ENCODE measurements around the gene SVEP1.

SVEP1 gene

DNA sequence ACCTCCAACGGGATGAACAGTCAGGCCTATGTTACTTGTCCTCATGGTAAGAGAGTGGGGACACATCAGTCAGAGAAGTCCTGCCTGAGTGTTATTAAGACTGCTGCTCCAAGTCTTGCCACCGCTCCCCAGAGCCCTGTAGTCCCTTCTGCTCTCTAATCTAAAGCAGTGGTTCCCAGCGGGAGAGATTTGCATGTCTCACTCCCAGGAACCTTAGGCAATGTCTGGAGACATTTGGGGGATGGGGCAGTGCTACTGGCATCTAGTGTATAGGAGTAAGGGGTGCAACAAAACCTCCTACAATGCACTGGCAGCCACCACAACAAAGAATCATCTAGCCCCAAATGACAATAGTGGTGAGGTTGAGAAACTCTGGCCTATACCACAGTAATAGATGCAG lies 2.6 kb upstream of the SVEP1 start:
- H3K27ac ChIP-seq (ENCODE audit: extremely low read depth, low read depth, low read length) = no peak overlapping the region
- H3K4me1 ChIP-seq (ENCODE audit: control insufficient read depth, insufficient read depth, low read length) = no peaks in the 10 kb centered on the region
- CTCF ChIA-PET = no interaction called here
- no peaks in the 10 kb centered on the region for H3K9me3 ChIP-seq (ENCODE audit: control insufficient read depth, insufficient read depth, low read depth, low read length)
- H3K36me3 ChIP-seq (ENCODE audit: control insufficient read depth in 2 of 2, insufficient read depth in 1 of 2, low read length in 2 of 2) = no peaks in the 10 kb centered on the region
- TF ChIP-seq ZNF629 (tag by site-specific recombination; IDR thresholded peaks at IDR 0.05) (no peak), ZNF37A (tag by site-specific recombination; IDR thresholded peaks at IDR 0.05) (no peak), ZNF114 (tag by site-specific recombination; IDR thresholded peaks at IDR 0.05) (no peak), ZNF175 (tag by site-specific recombination; IDR thresholded peaks at IDR 0.05) (no peak), ZNF76 (tag by site-specific recombination; IDR thresholded peaks at IDR 0.05; ENCODE audit: borderline replicate concordance, low read depth) (no peak), ZBTB8A (tag by site-specific recombination; IDR thresholded peaks at IDR 0.05) (no peak), ZNF146 (tag by site-specific recombination; IDR thresholded peaks at IDR 0.05) (no peak), ZBTB1 (tag by site-specific recombination; IDR thresholded peaks at IDR 0.05) (no peak), ZNF585B (tag by site-specific recombination; IDR thresholded peaks at IDR 0.05) (no peak)
- TF ChIP-seq, protein P1, sequence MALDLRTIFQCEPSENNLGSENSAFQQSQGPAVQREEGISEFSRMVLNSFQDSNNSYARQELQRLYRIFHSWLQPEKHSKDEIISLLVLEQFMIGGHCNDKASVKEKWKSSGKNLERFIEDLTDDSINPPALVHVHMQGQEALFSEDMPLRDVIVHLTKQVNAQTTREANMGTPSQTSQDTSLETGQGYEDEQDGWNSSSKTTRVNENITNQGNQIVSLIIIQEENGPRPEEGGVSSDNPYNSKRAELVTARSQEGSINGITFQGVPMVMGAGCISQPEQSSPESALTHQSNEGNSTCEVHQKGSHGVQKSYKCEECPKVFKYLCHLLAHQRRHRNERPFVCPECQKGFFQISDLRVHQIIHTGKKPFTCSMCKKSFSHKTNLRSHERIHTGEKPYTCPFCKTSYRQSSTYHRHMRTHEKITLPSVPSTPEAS (tag by site-specific recombination; IDR thresholded peaks at IDR 0.05) = no peak
- TF ChIP-seq, protein P2, sequence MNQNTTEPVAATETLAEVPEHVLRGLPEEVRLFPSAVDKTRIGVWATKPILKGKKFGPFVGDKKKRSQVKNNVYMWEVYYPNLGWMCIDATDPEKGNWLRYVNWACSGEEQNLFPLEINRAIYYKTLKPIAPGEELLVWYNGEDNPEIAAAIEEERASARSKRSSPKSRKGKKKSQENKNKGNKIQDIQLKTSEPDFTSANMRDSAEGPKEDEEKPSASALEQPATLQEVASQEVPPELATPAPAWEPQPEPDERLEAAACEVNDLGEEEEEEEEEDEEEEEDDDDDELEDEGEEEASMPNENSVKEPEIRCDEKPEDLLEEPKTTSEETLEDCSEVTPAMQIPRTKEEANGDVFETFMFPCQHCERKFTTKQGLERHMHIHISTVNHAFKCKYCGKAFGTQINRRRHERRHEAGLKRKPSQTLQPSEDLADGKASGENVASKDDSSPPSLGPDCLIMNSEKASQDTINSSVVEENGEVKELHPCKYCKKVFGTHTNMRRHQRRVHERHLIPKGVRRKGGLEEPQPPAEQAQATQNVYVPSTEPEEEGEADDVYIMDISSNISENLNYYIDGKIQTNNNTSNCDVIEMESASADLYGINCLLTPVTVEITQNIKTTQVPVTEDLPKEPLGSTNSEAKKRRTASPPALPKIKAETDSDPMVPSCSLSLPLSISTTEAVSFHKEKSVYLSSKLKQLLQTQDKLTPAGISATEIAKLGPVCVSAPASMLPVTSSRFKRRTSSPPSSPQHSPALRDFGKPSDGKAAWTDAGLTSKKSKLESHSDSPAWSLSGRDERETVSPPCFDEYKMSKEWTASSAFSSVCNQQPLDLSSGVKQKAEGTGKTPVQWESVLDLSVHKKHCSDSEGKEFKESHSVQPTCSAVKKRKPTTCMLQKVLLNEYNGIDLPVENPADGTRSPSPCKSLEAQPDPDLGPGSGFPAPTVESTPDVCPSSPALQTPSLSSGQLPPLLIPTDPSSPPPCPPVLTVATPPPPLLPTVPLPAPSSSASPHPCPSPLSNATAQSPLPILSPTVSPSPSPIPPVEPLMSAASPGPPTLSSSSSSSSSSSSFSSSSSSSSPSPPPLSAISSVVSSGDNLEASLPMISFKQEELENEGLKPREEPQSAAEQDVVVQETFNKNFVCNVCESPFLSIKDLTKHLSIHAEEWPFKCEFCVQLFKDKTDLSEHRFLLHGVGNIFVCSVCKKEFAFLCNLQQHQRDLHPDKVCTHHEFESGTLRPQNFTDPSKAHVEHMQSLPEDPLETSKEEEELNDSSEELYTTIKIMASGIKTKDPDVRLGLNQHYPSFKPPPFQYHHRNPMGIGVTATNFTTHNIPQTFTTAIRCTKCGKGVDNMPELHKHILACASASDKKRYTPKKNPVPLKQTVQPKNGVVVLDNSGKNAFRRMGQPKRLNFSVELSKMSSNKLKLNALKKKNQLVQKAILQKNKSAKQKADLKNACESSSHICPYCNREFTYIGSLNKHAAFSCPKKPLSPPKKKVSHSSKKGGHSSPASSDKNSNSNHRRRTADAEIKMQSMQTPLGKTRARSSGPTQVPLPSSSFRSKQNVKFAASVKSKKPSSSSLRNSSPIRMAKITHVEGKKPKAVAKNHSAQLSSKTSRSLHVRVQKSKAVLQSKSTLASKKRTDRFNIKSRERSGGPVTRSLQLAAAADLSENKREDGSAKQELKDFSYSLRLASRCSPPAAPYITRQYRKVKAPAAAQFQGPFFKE (tag by site-specific recombination; IDR thresholded peaks at IDR 0.05; ENCODE audit: borderline replicate concordance) = no peak
- H3K4me3 ChIP-seq (ENCODE audit: low read depth, low read length) = no peak overlapping the region
- POLR2A ChIA-PET = no interaction called here

DNA sequence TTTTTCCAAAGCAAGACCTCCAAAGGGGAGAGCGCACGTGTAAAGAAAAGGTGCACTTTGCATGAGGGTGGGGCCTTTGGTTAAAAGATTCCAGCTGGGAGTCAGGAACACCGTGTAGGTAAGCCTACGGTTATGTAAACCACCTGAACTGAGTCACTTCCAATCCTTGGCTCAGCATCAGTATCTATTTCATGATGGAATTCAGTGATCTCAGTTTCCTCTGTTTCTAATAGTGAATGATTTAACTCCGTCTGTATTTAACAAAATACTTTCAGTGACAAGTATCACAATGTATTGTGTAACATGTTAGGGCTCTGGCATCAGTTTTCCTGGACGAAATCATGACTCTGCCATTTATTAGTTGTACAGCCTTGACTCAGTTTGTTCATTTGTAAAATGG lies 1.3 kb upstream of the SVEP1 start:
- ChIA-PET CTCF (interaction anchor here (0.6 kb wide), 1 partner anchor 1130 kb away, joined by 4 read pairs; no protein-coding TSS in a partner anchor), POLR2A (interaction anchor here (1.2 kb wide), 1 partner anchor 19 kb away, joined by 4 read pairs; no protein-coding TSS in a partner anchor)
- no peak overlapping the region for H3K27ac ChIP-seq (ENCODE audit: extremely low read depth, low read depth, low read length)
- no peaks in the 10 kb centered on the region for H3K9me3 ChIP-seq (ENCODE audit: control insufficient read depth, insufficient read depth, low read depth, low read length)
- TF ChIP-seq ZNF16 (tag by site-specific recombination; IDR thresholded peaks at IDR 0.05; ENCODE audit: low read depth) (no peak), EGR2 (tag by site-specific recombination; IDR thresholded peaks at IDR 0.05; ENCODE audit: low read depth) (no peak), GLIS2 (tag by site-specific recombination; IDR thresholded peaks at IDR 0.05) (no peak)
- TF ChIP-seq, protein P3, sequence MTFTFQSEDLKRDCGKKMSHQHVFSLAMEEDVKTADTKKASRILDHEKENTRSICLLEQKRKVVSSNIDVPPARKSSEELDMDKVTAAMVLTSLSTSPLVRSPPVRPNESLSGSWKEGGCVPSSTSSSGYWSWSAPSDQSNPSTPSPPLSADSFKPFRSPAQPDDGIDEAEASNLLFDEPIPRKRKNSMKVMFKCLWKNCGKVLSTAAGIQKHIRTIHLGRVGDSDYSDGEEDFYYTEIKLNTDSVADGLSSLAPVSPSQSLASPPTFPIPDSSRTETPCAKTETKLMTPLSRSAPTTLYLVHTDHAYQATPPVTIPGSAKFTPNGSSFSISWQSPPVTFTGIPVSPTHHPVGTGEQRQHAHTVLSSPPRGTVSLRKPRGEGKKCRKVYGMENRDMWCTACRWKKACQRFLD (tag by site-specific recombination; IDR thresholded peaks at IDR 0.05) = no peak
- H3K36me3 ChIP-seq (ENCODE audit: control insufficient read depth in 2 of 2, insufficient read depth in 1 of 2, low read length in 2 of 2) = no peaks in the 10 kb centered on the region
- H3K4me3 ChIP-seq (ENCODE audit: low read depth, low read length) = no peak overlapping the region
- H3K4me1 ChIP-seq (ENCODE audit: control insufficient read depth, insufficient read depth, low read length) = no peaks in the 10 kb centered on the region
